NB4 (cell line): Measurements from ENCODE around the gene ZNF724.

Experiments
- POLR2A ChIP-seq: IDR thresholded peaks from 2 replicates; pipeline ENCODE4 v1.6.1; 2011; ENCODE audit warnings: mild to moderate bottlenecking; ENCODE audit not compliant: insufficient read length; ENCODE audit errors: extremely low read depth
- TF ChIP-seq, protein P1 (sequence below): IDR thresholded peaks from one replicate; pipeline ENCODE4 v1.5.1; 2012; ENCODE audit warnings: low read depth, low read length

- TF ChIP-seq, protein P1, sequence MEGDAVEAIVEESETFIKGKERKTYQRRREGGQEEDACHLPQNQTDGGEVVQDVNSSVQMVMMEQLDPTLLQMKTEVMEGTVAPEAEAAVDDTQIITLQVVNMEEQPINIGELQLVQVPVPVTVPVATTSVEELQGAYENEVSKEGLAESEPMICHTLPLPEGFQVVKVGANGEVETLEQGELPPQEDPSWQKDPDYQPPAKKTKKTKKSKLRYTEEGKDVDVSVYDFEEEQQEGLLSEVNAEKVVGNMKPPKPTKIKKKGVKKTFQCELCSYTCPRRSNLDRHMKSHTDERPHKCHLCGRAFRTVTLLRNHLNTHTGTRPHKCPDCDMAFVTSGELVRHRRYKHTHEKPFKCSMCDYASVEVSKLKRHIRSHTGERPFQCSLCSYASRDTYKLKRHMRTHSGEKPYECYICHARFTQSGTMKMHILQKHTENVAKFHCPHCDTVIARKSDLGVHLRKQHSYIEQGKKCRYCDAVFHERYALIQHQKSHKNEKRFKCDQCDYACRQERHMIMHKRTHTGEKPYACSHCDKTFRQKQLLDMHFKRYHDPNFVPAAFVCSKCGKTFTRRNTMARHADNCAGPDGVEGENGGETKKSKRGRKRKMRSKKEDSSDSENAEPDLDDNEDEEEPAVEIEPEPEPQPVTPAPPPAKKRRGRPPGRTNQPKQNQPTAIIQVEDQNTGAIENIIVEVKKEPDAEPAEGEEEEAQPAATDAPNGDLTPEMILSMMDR = no peak
- no peak for TF ChIP-seq POLR2A
These were observed 66.9 kb downstream of the ZNF724 start for GRCh38 chr19:23183251-23183650.
